NCI-H187 (cell line): Measurements from ENCODE around the gene AGTR1.

Source experiments
- DNase-seq, 2 experiments: peaks; one replicate each; lab custom pipeline; 2025; lab: John Stamatoyannopoulos, UW

The AGTR1 gene

GRCh38 chr3:148697306-148698189, at the start of gene AGTR1:
Gene AGTR1, plus strand, starts transcription at chr3:148697903. Its CDS starts 43,133 bp downstream, at chr3:148741036.
- DNase-seq = no peak

GRCh38 chr3:148648685-148649352, 48.9 kb upstream of the AGTR1 start:
- no peak for DNase-seq

- no peak for DNase-seq
Observed at GRCh38 chr3:148651549-148651948, 46.2 kb upstream of the AGTR1 start.

GRCh38 chr3:148654433-148654832, 43.3 kb upstream of the AGTR1 start:
- no peak for DNase-seq

GRCh38 chr3:148657470-148657869, 40.2 kb upstream of the AGTR1 start:
- no peak for DNase-seq

- DNase-seq = no peak
Observed at GRCh38 chr3:148659512-148659911, 38.2 kb upstream of the AGTR1 start.

GRCh38 chr3:148680289-148680688, 17.4 kb upstream of the AGTR1 start:
- no peak for DNase-seq

- DNase-seq = no peak
Observed at GRCh38 chr3:148681080-148681479, 16.6 kb upstream of the AGTR1 start.

GRCh38 chr3:148682997-148683396, 14.7 kb upstream of the AGTR1 start:
- no peak for DNase-seq

- DNase-seq = no peak
Observed at GRCh38 chr3:148694116-148694515, 3.6 kb upstream of the AGTR1 start.

- DNase-seq = no peak
Observed at GRCh38 chr3:148698190-148698810, 597 bp downstream of the AGTR1 start.

- no peak for DNase-seq
Observed at GRCh38 chr3:148705314-148705713, 7.6 kb downstream of the AGTR1 start.

GRCh38 chr3:148707601-148708380, 10.1 kb downstream of the AGTR1 start:
- DNase-seq = no peak

- DNase-seq = no peak
Observed at GRCh38 chr3:148708409-148708808, 10.7 kb downstream of the AGTR1 start.

GRCh38 chr3:148709560-148710253, 12.0 kb downstream of the AGTR1 start:
- DNase-seq = no peak

GRCh38 chr3:148710665-148711064, 13.0 kb downstream of the AGTR1 start:
- no peak for DNase-seq

- no peak for DNase-seq
Observed at GRCh38 chr3:148711981-148712666, 14.4 kb downstream of the AGTR1 start.

GRCh38 chr3:148714521-148714920, 16.8 kb downstream of the AGTR1 start:
- no peak for DNase-seq

GRCh38 chr3:148716657-148717056, 19.0 kb downstream of the AGTR1 start:
- DNase-seq = no peak

- no peak for DNase-seq
Observed at GRCh38 chr3:148717885-148718561, 20.3 kb downstream of the AGTR1 start.
